B cell (primary cell): ENCODE results near the gene ZNF100.
"Not testable (repeated sequence)": the region's sequence is repeated elsewhere in the genome, so short reads cannot be mapped to it uniquely, and the experiment has no call there.

Source experiments
- EZH2 ChIP-seq: IDR thresholded peaks from 2 replicates; pipeline ENCODE4 v1.6.1; 2012; ENCODE audit warnings: borderline replicate concordance, low read depth, mild to moderate bottlenecking, moderate library complexity, low read length; ENCODE audit not compliant: insufficient read depth, poor library complexity, severe bottlenecking
- TF ChIP-seq, protein P1 (sequence below): fragments of 200-600 bp; IDR thresholded peaks from one replicate; pipeline ENCODE4 v1.8.0; 2022; ENCODE audit warnings: antibody characterized with exemption, mild to moderate bottlenecking

DNA sequence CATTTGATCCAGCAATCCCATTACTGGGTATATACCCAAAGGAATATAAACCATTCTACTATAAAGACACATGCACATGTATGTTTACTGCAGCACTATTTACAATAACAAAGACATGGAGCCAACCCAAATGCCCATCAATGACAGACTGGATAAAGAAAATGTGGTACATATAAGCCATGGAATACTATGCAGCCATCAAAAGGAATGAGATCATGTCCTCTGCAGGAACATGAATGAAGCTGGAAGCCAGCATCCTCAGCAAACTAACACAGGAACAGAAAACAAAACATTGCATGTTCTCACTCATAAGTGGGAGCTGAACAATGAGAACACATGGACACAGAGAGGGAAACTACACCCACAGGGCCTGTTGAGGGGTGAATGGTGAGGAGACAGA is 11.8 kb downstream of the ZNF100 start:
- TF ChIP-seq, protein P1, sequence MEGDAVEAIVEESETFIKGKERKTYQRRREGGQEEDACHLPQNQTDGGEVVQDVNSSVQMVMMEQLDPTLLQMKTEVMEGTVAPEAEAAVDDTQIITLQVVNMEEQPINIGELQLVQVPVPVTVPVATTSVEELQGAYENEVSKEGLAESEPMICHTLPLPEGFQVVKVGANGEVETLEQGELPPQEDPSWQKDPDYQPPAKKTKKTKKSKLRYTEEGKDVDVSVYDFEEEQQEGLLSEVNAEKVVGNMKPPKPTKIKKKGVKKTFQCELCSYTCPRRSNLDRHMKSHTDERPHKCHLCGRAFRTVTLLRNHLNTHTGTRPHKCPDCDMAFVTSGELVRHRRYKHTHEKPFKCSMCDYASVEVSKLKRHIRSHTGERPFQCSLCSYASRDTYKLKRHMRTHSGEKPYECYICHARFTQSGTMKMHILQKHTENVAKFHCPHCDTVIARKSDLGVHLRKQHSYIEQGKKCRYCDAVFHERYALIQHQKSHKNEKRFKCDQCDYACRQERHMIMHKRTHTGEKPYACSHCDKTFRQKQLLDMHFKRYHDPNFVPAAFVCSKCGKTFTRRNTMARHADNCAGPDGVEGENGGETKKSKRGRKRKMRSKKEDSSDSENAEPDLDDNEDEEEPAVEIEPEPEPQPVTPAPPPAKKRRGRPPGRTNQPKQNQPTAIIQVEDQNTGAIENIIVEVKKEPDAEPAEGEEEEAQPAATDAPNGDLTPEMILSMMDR = not testable (repeated sequence)
- not testable (repeated sequence) for TF ChIP-seq EZH2
